Small intestine (tissue), 7 donors: ENCODE data around the gene LINC01488. TPM values are rescaled to one million over a fixed set of nuclear protein-coding genes. Genes with fewer than 3 reads are reported as not detected.

Source experiments
- DNase-seq, 2 donors: peaks; one replicate each; pipeline versions ENCODE4 v3.0.0 to v3.0.0-alpha.2; 2013
- FAIRE-seq: peaks from 2 replicates; lab custom pipeline; 2012; peaks lifted over from hg19 to GRCh38; lab: Jason Lieb, UNC
- H3K27ac ChIP-seq, 3 donors: one replicate each; pipeline ENCODE4 v1.5.1; 2013; ENCODE audit warnings: low read length in 2 of 3, mild to moderate bottlenecking in 2 of 3, control low read depth in 1 of 3, inconsistent platforms in 1 of 3, low read depth in 1 of 3, moderate library complexity in 1 of 3
- H3K27me3 ChIP-seq, 3 donors: one replicate each; pipeline ENCODE4 v1.6.1; 2013; ENCODE audit warnings: low read length in 3 of 3, inconsistent platforms in 1 of 3; ENCODE audit not compliant: control insufficient read depth in 3 of 3, insufficient read depth in 3 of 3
- H3K36me3 ChIP-seq, 3 donors: one replicate each; pipeline ENCODE4 v1.6.1; 2013; ENCODE audit warnings: low read length in 3 of 3, inconsistent platforms in 1 of 3, low read depth in 1 of 3, mild to moderate bottlenecking in 1 of 3, moderate library complexity in 1 of 3; ENCODE audit not compliant: control insufficient read depth in 3 of 3, insufficient read depth in 2 of 3
- H3K4me1 ChIP-seq, 3 donors: one replicate each; pipeline ENCODE4 v1.6.1; 2013; ENCODE audit warnings: low read length in 2 of 3, inconsistent platforms in 1 of 3, low read depth in 1 of 3, mild to moderate bottlenecking in 1 of 3, moderate library complexity in 1 of 3; ENCODE audit not compliant: control insufficient read depth in 3 of 3, insufficient read depth in 2 of 3
- H3K4me3 ChIP-seq, 3 donors: one replicate each; pipeline ENCODE4 v1.5.1; 2013; ENCODE audit warnings: low read length in 3 of 3, control low read depth in 1 of 3, inconsistent platforms in 1 of 3, low read depth in 1 of 3, mild to moderate bottlenecking in 1 of 3, moderate library complexity in 1 of 3
- H3K9me3 ChIP-seq, 2 donors: one replicate each; pipeline ENCODE4 v1.6.1; 2013; ENCODE audit warnings: low read depth in 1 of 2, low read length in 1 of 2; ENCODE audit not compliant: control insufficient read depth in 2 of 2, insufficient read depth in 1 of 2
- WGBS, 3 donors: extraction: QIAGEN DNeasy Blood & Tissue Kit; methylation state at CpG; one replicate each; pipeline ENCODE4 v1.1.7; 2013; 5-methylcytosine and 5-hydroxymethylcytosine counted together
- polyA plus RNA-seq, 4 donors: library from polyadenylated mRNA; stranded (reverse) in 3 of 4; unstranded in 1 of 4; fragments of 200-250 nt in 3 of 4; fragments of 120-200 nt in 1 of 4; gene quantifications; one replicate each; pipeline versions ENCODE4 v1.2.1 to v1.2.3, GENCODE V29; 2013
- donor health status: healthy with polysubstance abuse.
- donor health status: control.
- donor health status: control.
- donor health status: Bipolar disorder and iron deficiency.
- donor health status: healthy.

The LINC01488 gene
- polyA plus RNA-seq, 4 donors = 0.03 TPM; not detected in 3

GRCh38 chr11:69470301-69470700 lies 11.2 kb upstream of the LINC01488 start:
- H3K27ac ChIP-seq = peak overlapping the region; percentile 27 to 68 (median 64)
- FAIRE-seq = no peak

GRCh38 chr11:69470793-69471728 lies 10.4 kb upstream of the LINC01488 start:
- peaks cover 0 to 52% (median 2%) of the 10 kb centered on the region in 3 donors for H3K4me1 ChIP-seq
- peaks cover 0 to 3% (median 0%) of the 10 kb centered on the region in 3 donors for H3K27me3 ChIP-seq
- H3K9me3 ChIP-seq = peaks cover 0 to 20% of the 10 kb centered on the region in 2 donors
- FAIRE-seq (no peak), DNase-seq (no peak)
- WGBS, 3 donors = 73 to 85% (median 75%) methylated on average over 60 to 64 of the region's 64 CpGs
- H3K4me3 ChIP-seq = no peak overlapping the region
- H3K27ac ChIP-seq = peak overlapping the region; percentile 27 to 68 (median 64)
- peaks cover 0 to 31% (median 0%) of the 10 kb centered on the region in 3 donors for H3K36me3 ChIP-seq

More at GRCh38 chr11:69470301-69470700, 11.2 kb upstream of the LINC01488 start:
- H3K9me3 ChIP-seq = peaks cover 0 to 20% of the 10 kb centered on the region in 2 donors
- peaks cover 0 to 24% (median 0%) of the 10 kb centered on the region in 3 donors for H3K36me3 ChIP-seq
- H3K27me3 ChIP-seq = peaks cover 0 to 3% (median 0%) of the 10 kb centered on the region in 3 donors
- peak; percentile 79 to 89 for DNase-seq
- peaks cover 0 to 44% (median 2%) of the 10 kb centered on the region in 3 donors for H3K4me1 ChIP-seq
- 22 to 70% (median 50%) methylated on average over 9 of the region's 9 CpGs for WGBS, 3 donors
- no peak overlapping the region for H3K4me3 ChIP-seq

GRCh38 chr11:69471729-69472540 lies 9.5 kb upstream of the LINC01488 start:
- DNase-seq (no peak), FAIRE-seq (no peak)
- 80 to 86% (median 84%) methylated on average over 17 of the region's 17 CpGs for WGBS, 3 donors
- Histone ChIP-seq H3K4me3 (no peak overlapping the region), H3K27me3 (peaks cover 0 to 3% (median 0%) of the 10 kb centered on the region in 3 donors), H3K4me1 (peaks cover 0 to 56% (median 2%) of the 10 kb centered on the region in 3 donors), H3K36me3 (peaks cover 0 to 40% (median 0%) of the 10 kb centered on the region in 3 donors), H3K9me3 (peaks cover 0 to 20% of the 10 kb centered on the region in 2 donors), H3K27ac (no peak overlapping the region)

- peaks cover 0 to 20% of the 10 kb centered on the region in 2 donors for H3K9me3 ChIP-seq
- FAIRE-seq = no peak
- WGBS, 3 donors = 91 to 92% (median 92%) methylated on average over 12 of the region's 12 CpGs
- DNase-seq = no peak
- peaks cover 0 to 55% (median 2%) of the 10 kb centered on the region in 3 donors for H3K4me1 ChIP-seq
- H3K4me3 ChIP-seq = no peak overlapping the region
- H3K27ac ChIP-seq = no peak overlapping the region
- peaks cover 0 to 3% (median 0%) of the 10 kb centered on the region in 3 donors for H3K27me3 ChIP-seq
- peaks cover 0 to 47% (median 0%) of the 10 kb centered on the region in 3 donors for H3K36me3 ChIP-seq
Observed at GRCh38 chr11:69472541-69473275, 8.8 kb upstream of the LINC01488 start.

- no peak for DNase-seq
- Histone ChIP-seq H3K4me1 (peaks cover 0 to 55% (median 2%) of the 10 kb centered on the region in 3 donors), H3K36me3 (peaks cover 0 to 51% (median 0%) of the 10 kb centered on the region in 3 donors), H3K4me3 (no peak overlapping the region), H3K27ac (no peak overlapping the region), H3K9me3 (peaks cover 0 to 20% of the 10 kb centered on the region in 2 donors), H3K27me3 (peaks cover 0 to 3% (median 0%) of the 10 kb centered on the region in 3 donors)
- FAIRE-seq = no peak
- WGBS, 3 donors = 86 to 97% (median 93%) methylated on average over 5 of the region's 5 CpGs
Observed at GRCh38 chr11:69473276-69473845, 8.1 kb upstream of the LINC01488 start.

- Histone ChIP-seq H3K4me3 (no peak overlapping the region), H3K27me3 (peaks cover 0 to 3% (median 0%) of the 10 kb centered on the region in 3 donors), H3K36me3 (peaks cover 0 to 51% (median 0%) of the 10 kb centered on the region in 3 donors), H3K4me1 (peaks cover 0 to 54% (median 2%) of the 10 kb centered on the region in 3 donors), H3K27ac (no peak overlapping the region), H3K9me3 (peaks cover 0 to 20% of the 10 kb centered on the region in 2 donors)
- FAIRE-seq = no peak
- WGBS, 3 donors = 91 to 94% (median 93%) methylated on average over 9 of the region's 9 CpGs
- no peak for DNase-seq
Observed at GRCh38 chr11:69474736-69475135, 6.7 kb upstream of the LINC01488 start.

- Histone ChIP-seq H3K27ac (no peak overlapping the region), H3K9me3 (peaks cover 0 to 20% of the 10 kb centered on the region in 2 donors), H3K4me1 (peaks cover 0 to 53% (median 3%) of the 10 kb centered on the region in 3 donors), H3K36me3 (peaks cover 0 to 51% (median 0%) of the 10 kb centered on the region in 3 donors), H3K27me3 (peaks cover 0 to 3% (median 0%) of the 10 kb centered on the region in 3 donors), H3K4me3 (no peak overlapping the region)
- no peak for FAIRE-seq
- WGBS, 3 donors = 90 to 92% (median 91%) methylated on average over 19 of the region's 19 CpGs
- DNase-seq = no peak
Observed at GRCh38 chr11:69475141-69475865, 6.2 kb upstream of the LINC01488 start.
